Mesendoderm (in vitro differentiated cells): Measurements from ENCODE around the gene SAP30BP.
A peak's percentile ranks its signal among the peaks of the same experiment; 100 is the strongest.

Source experiments
- DNase-seq: peaks from one replicate; pipeline ENCODE4 v3.0.0; 2013
- H2AK5ac ChIP-seq: 2 replicates; pipeline ENCODE4 v1.6.1; 2013; ENCODE audit warnings: low read length, inconsistent platforms
- H2BK120ac ChIP-seq: 2 replicates; pipeline ENCODE4 v1.6.1; 2013; ENCODE audit warnings: low read depth, mild to moderate bottlenecking, low read length, moderate library complexity, mixed read lengths
- H2BK15ac ChIP-seq: replicated peaks from 2 replicates; pipeline ENCODE4 v1.6.1; 2013; ENCODE audit warnings: low read depth, mild to moderate bottlenecking, moderate library complexity
- H2BK5ac ChIP-seq: 2 replicates; pipeline ENCODE4 v1.6.1; 2013; ENCODE audit warnings: low read length, inconsistent platforms
- H3K18ac ChIP-seq: 2 replicates; pipeline ENCODE4 v1.6.1; 2013; ENCODE audit warnings: mild to moderate bottlenecking, low read length, mixed read lengths
- H3K23ac ChIP-seq: one replicate; pipeline ENCODE4 v1.6.1; 2013; ENCODE audit warnings: low read length
- H3K27ac ChIP-seq: 2 replicates; pipeline ENCODE4 v1.5.1; 2013; ENCODE audit warnings: low read depth, mild to moderate bottlenecking, inconsistent platforms, low read length, moderate library complexity
- H3K27me3 ChIP-seq: 2 replicates; pipeline ENCODE4 v1.6.1; 2013; ENCODE audit warnings: low read length, control low read depth, mild to moderate bottlenecking, inconsistent platforms; ENCODE audit not compliant: insufficient read depth, poor library complexity
- H3K36me3 ChIP-seq: 2 replicates; pipeline ENCODE4 v1.6.1; 2013; ENCODE audit warnings: low read length, inconsistent platforms; ENCODE audit not compliant: control insufficient read depth, insufficient read depth
- H3K4ac ChIP-seq: one replicate; pipeline ENCODE4 v1.6.1; 2013; ENCODE audit warnings: low read depth, mild to moderate bottlenecking, low read length, moderate library complexity
- H3K4me1 ChIP-seq: 2 replicates; pipeline ENCODE4 v1.6.1; 2013; ENCODE audit warnings: low read depth, low read length, inconsistent platforms; ENCODE audit not compliant: control insufficient read depth
- H3K4me2 ChIP-seq: 2 replicates; pipeline ENCODE4 v1.6.1; 2013; ENCODE audit warnings: low read length
- H3K4me3 ChIP-seq: 2 replicates; pipeline ENCODE4 v1.5.1; 2013; ENCODE audit warnings: mild to moderate bottlenecking, low read length
- H3K56ac ChIP-seq: one replicate; pipeline ENCODE4 v1.6.1; 2013; ENCODE audit warnings: low read length
- H3K79me1 ChIP-seq: 2 replicates; pipeline ENCODE4 v1.6.1; 2013; ENCODE audit warnings: low read length, inconsistent platforms
- H3K79me2 ChIP-seq: 2 replicates; pipeline ENCODE4 v1.6.1; 2013; ENCODE audit warnings: mild to moderate bottlenecking, low read length; ENCODE audit not compliant: control insufficient read depth, insufficient read depth
- H3K9ac ChIP-seq: 2 replicates; pipeline ENCODE4 v1.6.1; 2013; ENCODE audit warnings: low read length, inconsistent platforms
- H4K5ac ChIP-seq: one replicate; pipeline ENCODE4 v1.6.1; 2013; ENCODE audit warnings: low read length
- H4K8ac ChIP-seq: one replicate; pipeline ENCODE4 v1.6.1; 2013; ENCODE audit warnings: low read depth, mild to moderate bottlenecking, control low read depth, low read length, moderate library complexity
- WGBS: extraction: QIAGEN DNeasy Blood & Tissue Kit; methylation state at CpG from one replicate; pipeline ENCODE4 v1.1.7; 2013; ENCODE audit warnings: low lambda C conversion rate, missing lambda C conversion rate; ENCODE audit not compliant: insufficient coverage; ENCODE audit errors: extremely low coverage; 5-methylcytosine and 5-hydroxymethylcytosine counted together

The SAP30BP gene

GRCh38 chr17:75740631-75741077 is 73.5 kb downstream of the SAP30BP start:
- H3K23ac ChIP-seq = no peak overlapping the region
- H3K4ac ChIP-seq = no peak overlapping the region
- no peaks in the 10 kb centered on the region for H3K4me1 ChIP-seq
- no peak overlapping the region for H3K27ac ChIP-seq
- WGBS = no CpG with 5 or more reads among the region's 17 CpGs
- H2BK5ac ChIP-seq = no peak overlapping the region
- no peak overlapping the region for H2AK5ac ChIP-seq
- no peak overlapping the region for H3K9ac ChIP-seq
- H2BK120ac ChIP-seq = no peak overlapping the region
- no peak overlapping the region for H4K5ac ChIP-seq
- H3K27me3 ChIP-seq = no peaks in the 10 kb centered on the region
- H4K8ac ChIP-seq = no peak overlapping the region
- H3K4me2 ChIP-seq = no peak overlapping the region
- no peaks in the 10 kb centered on the region for H3K79me2 ChIP-seq
- no peak overlapping the region for H3K4me3 ChIP-seq
- no peak overlapping the region for H3K56ac ChIP-seq
- no peak overlapping the region for H2BK15ac ChIP-seq
- no peak overlapping the region for H3K18ac ChIP-seq
- DNase-seq = no peak
- no peaks in the 10 kb centered on the region for H3K36me3 ChIP-seq
- no peaks in the 10 kb centered on the region for H3K79me1 ChIP-seq

DNA sequence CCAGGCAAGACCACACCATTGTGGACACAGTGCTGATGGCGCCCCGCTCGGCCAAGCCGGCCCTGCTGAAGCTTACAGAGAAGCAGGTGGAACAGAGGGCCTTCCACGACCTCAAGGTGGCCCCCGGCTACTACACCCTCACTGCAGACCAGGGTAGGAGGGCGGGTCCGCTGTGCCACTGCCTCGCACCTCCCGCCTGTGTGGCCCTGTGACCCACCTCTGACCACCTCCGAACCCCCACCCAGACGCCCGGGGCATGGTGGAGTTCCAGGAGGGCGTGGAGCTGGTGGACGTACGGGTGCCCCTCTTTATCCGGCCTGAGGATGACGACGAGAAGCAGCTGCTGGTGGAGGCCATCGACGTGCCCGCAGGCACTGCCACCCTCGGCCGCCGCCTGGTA is 75.2 kb downstream of the SAP30BP start:
- H3K9ac ChIP-seq = no peak overlapping the region
- H3K27ac ChIP-seq = no peak overlapping the region
- H3K18ac ChIP-seq = no peak overlapping the region
- H4K5ac ChIP-seq = no peak overlapping the region
- no peak for DNase-seq
- no peak overlapping the region for H3K56ac ChIP-seq
- no peak overlapping the region for H2AK5ac ChIP-seq
- no peak overlapping the region for H4K8ac ChIP-seq
- no peak overlapping the region for H3K4ac ChIP-seq
- H3K23ac ChIP-seq = no peak overlapping the region
- H3K79me1 ChIP-seq = no peaks in the 10 kb centered on the region
- H2BK15ac ChIP-seq = no peak overlapping the region
- H2BK120ac ChIP-seq = no peak overlapping the region
- H2BK5ac ChIP-seq = no peak overlapping the region
- no peaks in the 10 kb centered on the region for H3K4me1 ChIP-seq
- no peaks in the 10 kb centered on the region for H3K36me3 ChIP-seq
- no peaks in the 10 kb centered on the region for H3K27me3 ChIP-seq
- no peak overlapping the region for H3K4me2 ChIP-seq
- H3K79me2 ChIP-seq = no peaks in the 10 kb centered on the region
- no peak overlapping the region for H3K4me3 ChIP-seq
- no CpG with 5 or more reads among the region's 25 CpGs for WGBS

DNA sequence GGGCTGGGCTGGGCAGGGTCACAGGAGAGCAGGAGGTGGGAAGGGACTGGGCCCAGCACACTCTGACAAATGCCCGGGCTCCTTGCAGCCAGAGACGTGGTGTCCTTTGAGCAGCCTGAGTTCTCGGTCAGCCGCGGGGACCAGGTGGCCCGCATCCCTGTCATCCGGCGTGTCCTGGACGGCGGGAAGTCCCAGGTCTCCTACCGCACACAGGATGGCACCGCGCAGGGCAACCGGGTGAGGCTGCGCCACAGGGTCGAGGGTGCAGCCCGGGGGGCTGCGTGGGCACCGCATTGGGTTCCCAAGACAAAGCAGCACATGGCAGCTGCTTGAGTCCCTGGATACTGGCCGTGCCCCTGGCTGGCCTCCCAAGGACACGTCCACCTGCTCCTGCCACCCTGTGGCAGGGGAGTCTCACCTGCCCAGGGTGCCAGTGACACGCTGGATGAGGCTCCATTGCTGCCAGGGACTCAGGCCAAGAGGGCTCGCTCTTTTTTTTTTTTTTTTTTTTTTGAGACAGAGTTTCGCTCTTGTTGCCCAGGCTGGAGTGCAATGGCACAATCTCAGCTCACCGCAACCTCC is 76.6 kb downstream of the SAP30BP start:
- no peak overlapping the region for H2BK5ac ChIP-seq
- H2BK15ac ChIP-seq = no peak overlapping the region
- H3K56ac ChIP-seq = no peak overlapping the region
- no peak overlapping the region for H3K18ac ChIP-seq
- H3K4me1 ChIP-seq = no peaks in the 10 kb centered on the region
- WGBS = no CpG with 5 or more reads among the region's 25 CpGs
- H3K4ac ChIP-seq = no peak overlapping the region
- no peaks in the 10 kb centered on the region for H3K36me3 ChIP-seq
- no peak overlapping the region for H3K9ac ChIP-seq
- H3K27ac ChIP-seq = no peak overlapping the region
- DNase-seq = no peak
- H2BK120ac ChIP-seq = no peak overlapping the region
- H4K8ac ChIP-seq = no peak overlapping the region
- H2AK5ac ChIP-seq = no peak overlapping the region
- H3K27me3 ChIP-seq = no peaks in the 10 kb centered on the region
- H3K79me2 ChIP-seq = no peaks in the 10 kb centered on the region
- H3K79me1 ChIP-seq = no peaks in the 10 kb centered on the region
- H3K23ac ChIP-seq = no peak overlapping the region
- H3K4me2 ChIP-seq = no peak overlapping the region
- H3K4me3 ChIP-seq = no peak overlapping the region
- no peak overlapping the region for H4K5ac ChIP-seq

DNA sequence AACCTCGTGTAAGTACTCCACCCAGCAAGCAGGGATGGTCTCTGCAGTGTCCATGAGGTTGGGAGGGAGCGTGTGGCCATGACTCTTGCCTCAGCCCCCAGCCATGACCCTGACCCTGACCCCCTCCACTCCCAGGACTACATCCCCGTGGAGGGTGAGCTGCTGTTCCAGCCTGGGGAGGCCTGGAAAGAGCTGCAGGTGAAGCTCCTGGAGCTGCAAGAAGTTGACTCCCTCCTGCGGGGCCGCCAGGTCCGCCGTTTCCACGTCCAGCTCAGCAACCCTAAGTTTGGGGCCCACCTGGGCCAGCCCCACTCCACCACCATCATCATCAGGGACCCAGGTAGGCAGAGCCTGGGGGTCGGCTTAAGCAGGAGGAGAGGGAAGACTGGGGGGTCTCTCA is 81.6 kb downstream of the SAP30BP start:
- no peaks in the 10 kb centered on the region for H3K27me3 ChIP-seq
- no peak overlapping the region for H2BK120ac ChIP-seq
- DNase-seq = no peak
- no peak overlapping the region for H3K23ac ChIP-seq
- H3K4me2 ChIP-seq = no peak overlapping the region
- H3K18ac ChIP-seq = no peak overlapping the region
- no peaks in the 10 kb centered on the region for H3K79me2 ChIP-seq
- no peak overlapping the region for H3K56ac ChIP-seq
- H3K9ac ChIP-seq = no peak overlapping the region
- H3K27ac ChIP-seq = no peak overlapping the region
- no peak overlapping the region for H4K5ac ChIP-seq
- H3K4ac ChIP-seq = no peak overlapping the region
- H2BK5ac ChIP-seq = no peak overlapping the region
- H2BK15ac ChIP-seq = no peak overlapping the region
- WGBS = no CpG with 5 or more reads among the region's 9 CpGs
- no peaks in the 10 kb centered on the region for H3K4me1 ChIP-seq
- no peak overlapping the region for H3K4me3 ChIP-seq
- H3K36me3 ChIP-seq = no peaks in the 10 kb centered on the region
- no peak overlapping the region for H4K8ac ChIP-seq
- H2AK5ac ChIP-seq = no peak overlapping the region
- H3K79me1 ChIP-seq = no peaks in the 10 kb centered on the region

DNA sequence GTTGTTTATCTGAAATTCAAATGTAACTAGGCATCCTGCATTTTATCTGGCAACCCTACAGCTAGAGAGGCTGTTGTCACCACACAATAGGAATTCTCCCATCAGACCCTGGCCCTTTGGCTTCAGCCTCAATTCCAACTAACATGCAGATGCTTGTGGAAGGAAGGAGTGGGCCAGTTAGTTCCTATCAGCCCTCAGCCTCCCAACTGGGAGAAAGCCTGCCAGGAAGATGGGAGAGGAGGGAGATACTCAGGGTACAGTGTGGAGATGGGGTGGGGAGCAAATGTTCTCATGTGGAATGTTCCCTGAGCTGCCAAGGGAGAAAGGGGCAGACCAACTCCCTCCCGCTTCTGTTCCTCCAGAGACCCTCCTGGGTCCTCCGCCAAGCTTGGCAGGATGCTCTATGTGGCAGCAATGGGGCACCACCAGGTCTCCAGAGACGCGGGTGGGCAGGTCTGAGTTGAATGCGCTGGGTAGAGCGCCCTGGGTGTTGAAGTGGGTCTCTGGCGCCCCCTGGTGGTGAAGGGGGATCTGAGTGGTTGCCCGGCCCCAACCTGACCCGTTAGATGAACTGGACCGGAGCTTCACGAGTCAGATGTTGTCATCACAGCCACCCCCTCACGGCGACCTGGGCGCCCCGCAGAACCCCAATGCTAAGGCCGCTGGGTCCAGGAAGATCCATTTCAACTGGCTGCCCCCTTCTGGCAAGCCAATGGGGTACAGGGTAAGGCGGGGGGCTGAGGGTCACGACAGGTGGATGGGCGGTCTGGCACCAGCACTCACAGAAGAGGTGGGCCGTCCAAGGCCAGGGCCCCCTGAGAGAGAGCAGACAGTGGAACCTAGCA is 82.6 kb downstream of the SAP30BP start:
- Histone ChIP-seq H3K9ac (no peak overlapping the region), H3K4me3 (no peak overlapping the region), H3K4me2 (no peak overlapping the region), H2BK15ac (no peak overlapping the region), H2AK5ac (no peak overlapping the region), H3K4ac (no peak overlapping the region), H3K18ac (no peak overlapping the region), H3K27me3 (no peaks in the 10 kb centered on the region), H3K79me1 (no peaks in the 10 kb centered on the region), H2BK5ac (no peak overlapping the region), H3K36me3 (no peaks in the 10 kb centered on the region), H4K5ac (no peak overlapping the region), H3K27ac (no peak overlapping the region), H4K8ac (no peak overlapping the region), H3K79me2 (no peaks in the 10 kb centered on the region), H3K4me1 (no peaks in the 10 kb centered on the region), H3K56ac (peak overlapping the region; percentile 30), H2BK120ac (no peak overlapping the region), H3K23ac (no peak overlapping the region)
- peak; percentile 63 for DNase-seq
- WGBS = no CpG with 5 or more reads among the region's 20 CpGs
